ENCODE data around the gene CLN6. TPM values are rescaled to one million over a fixed set of nuclear protein-coding genes. Genes with fewer than 3 reads are reported as not detected.

The CLN6 gene
- total and polyA plus RNA-seq, 2 of the 4 experiments (the other 2 are of a cell fraction): 6.5 to 31.9 TPM

DNA sequence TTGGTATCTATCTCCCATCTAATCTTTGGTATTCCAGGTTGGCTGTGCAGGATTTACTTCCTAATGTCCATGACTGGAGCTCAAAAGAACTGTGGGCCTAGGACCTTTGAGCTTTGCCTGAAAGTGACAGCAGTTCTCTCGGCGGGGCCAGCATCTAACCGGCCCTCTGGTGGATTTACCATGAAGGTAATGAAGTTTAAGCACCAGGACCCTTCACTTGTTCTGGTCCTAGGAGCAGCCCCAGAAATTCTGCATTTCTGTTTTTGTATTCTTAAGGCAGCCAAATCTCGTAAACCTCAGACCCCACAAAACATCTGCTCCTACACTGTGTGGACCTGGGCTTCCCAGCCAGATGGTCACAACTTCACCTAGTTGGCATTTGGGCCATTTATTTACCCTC is 37.4 kb downstream of the CLN6 start:
- H3K14ac ChIP-seq (replicated peaks; ENCODE audit: low read depth, low read length): no peak overlapping the region
- no peak overlapping the region for H2BK120ac ChIP-seq (ENCODE audit: low read depth, low read length)
- no peak overlapping the region for H2BK15ac ChIP-seq (ENCODE audit: low read depth, low read length)
- H4K8ac ChIP-seq (ENCODE audit: low read depth in 2 of 2, low read length in 2 of 2): no peak overlapping the region
- 100% methylated on average over 1 of the region's 4 CpGs; no CpG with 5 or more reads in 1 of the 2 experiments for WGBS, 2 experiments (ENCODE audit: extremely low coverage in 2 of 2, insufficient read length in 1 of 2)
- peaks cover 0 to 17% of the 10 kb centered on the region in 2 experiments; a peak in 2 of 4 replicates for H3K79me1 ChIP-seq (ENCODE audit: low read depth in 1 of 2, low read length in 2 of 2)
- no peak for DNase-seq
- no peak overlapping the region for H2BK20ac ChIP-seq (ENCODE audit: low read depth, low read length)
- no peak for ATAC-seq (ENCODE audit: low read depth)
- dilution Hi-C loops (cut with HindIII; ENCODE audit: low sequenced_read_pairs, unreplicated experiment) (no loop called here), in situ Hi-C loops (cut with MboI; ENCODE audit: low sequenced_read_pairs) (no loop called here), intact Hi-C loops (cut with micrococcal nuclease) (no loop called here)
- no peak for TF ChIP-seq MAZ (IDR thresholded peaks at IDR 0.05; ENCODE audit: borderline replicate concordance, low read depth, low read length)
- no peak for TF ChIP-seq RCOR1 (IDR thresholded peaks at IDR 0.05; ENCODE audit: insufficient replicate concordance, low read length)
- TF ChIP-seq MAFK (IDR thresholded peaks at IDR 0.05; ENCODE audit: low read depth, low read length): no peak
- no peak for TF ChIP-seq MXI1 (IDR thresholded peaks at IDR 0.05; ENCODE audit: borderline replicate concordance, low read depth, low read length)
- TF ChIP-seq, protein P1, sequence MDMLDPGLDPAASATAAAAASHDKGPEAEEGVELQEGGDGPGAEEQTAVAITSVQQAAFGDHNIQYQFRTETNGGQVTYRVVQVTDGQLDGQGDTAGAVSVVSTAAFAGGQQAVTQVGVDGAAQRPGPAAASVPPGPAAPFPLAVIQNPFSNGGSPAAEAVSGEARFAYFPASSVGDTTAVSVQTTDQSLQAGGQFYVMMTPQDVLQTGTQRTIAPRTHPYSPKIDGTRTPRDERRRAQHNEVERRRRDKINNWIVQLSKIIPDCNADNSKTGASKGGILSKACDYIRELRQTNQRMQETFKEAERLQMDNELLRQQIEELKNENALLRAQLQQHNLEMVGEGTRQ (IDR thresholded peaks at IDR 0.05; ENCODE audit: low read depth, low read length): no peak
- TF ChIP-seq NFE2L2 (IDR thresholded peaks at IDR 0.05; ENCODE audit: low read depth, low read length): no peak
- TF ChIP-seq RAD21 (IDR thresholded peaks at IDR 0.05; ENCODE audit: low read length): no peak
- TF ChIP-seq CHD1 (IDR thresholded peaks at IDR 0.05; ENCODE audit: low read depth, low read length): no peak
- no TSS peak for BruUV-seq (replicated peaks)
- H3K4me2 ChIP-seq (ENCODE audit: low read depth, low read length): no peak overlapping the region
- H3K23ac ChIP-seq (ENCODE audit: low read depth, low read length): no peak overlapping the region
- no peak overlapping the region for H3K27ac ChIP-seq (ENCODE audit: insufficient read depth, low read length)
- H2AK9ac ChIP-seq (replicated peaks; ENCODE audit: low read depth, low read length, poor library complexity): no peak overlapping the region
- H2BK5ac ChIP-seq (ENCODE audit: low read depth, low read length, poor library complexity, severe bottlenecking): no peak overlapping the region
- H3K27me3 ChIP-seq (ENCODE audit: control insufficient read depth, insufficient read depth, low read length): no peaks in the 10 kb centered on the region
- no peak overlapping the region for H2AFZ ChIP-seq (replicated peaks; ENCODE audit: low read length, poor library complexity)
- no peaks in the 10 kb centered on the region for H3K9me3 ChIP-seq (ENCODE audit: control insufficient read depth, insufficient read depth, low read length)
- H3K4me1 ChIP-seq (ENCODE audit: control insufficient read depth, insufficient read depth, low read length): peaks cover 7% of the 10 kb centered on the region
- H3K4me3 ChIP-seq (ENCODE audit: insufficient read depth, low read depth, low read length): no peak overlapping the region
- no peak overlapping the region for H4K5ac ChIP-seq (ENCODE audit: low read depth, low read length)
- peaks cover 11% of the 10 kb centered on the region for H3K9me1 ChIP-seq (ENCODE audit: insufficient read depth, low read length)
- CTCF ChIA-PET: interaction anchor here (1.4 kb wide), 1 partner anchor 10 kb away, joined by 3 read pairs; no protein-coding TSS in a partner anchor
- H3K36me3 ChIP-seq (ENCODE audit: control insufficient read depth, insufficient read depth, low read length): peaks cover 11% of the 10 kb centered on the region
- H4K20me1 ChIP-seq (ENCODE audit: insufficient read depth, low read length): peaks cover 7% of the 10 kb centered on the region; the same call in 1 of the 2 replicates
- no peak overlapping the region for H4K91ac ChIP-seq (ENCODE audit: insufficient read depth, low read depth, low read length)
- no peak overlapping the region for H3K9ac ChIP-seq (ENCODE audit: low read depth, low read length)
- no peak overlapping the region for H3K18ac ChIP-seq (ENCODE audit: low read depth, low read length)
- H3K56ac ChIP-seq (ENCODE audit: extremely low read depth, insufficient read depth, low read length): no peak overlapping the region
- H3K4ac ChIP-seq (ENCODE audit: low read depth, low read length): no peak overlapping the region
- POLR2A ChIA-PET (ENCODE audit: unreplicated experiment): no interaction called here
- no peak overlapping the region for H2AK5ac ChIP-seq (ENCODE audit: low read depth, low read length)
